OCI-LY3 (cell line): Measurements from ENCODE around the gene METTL18.

Source experiments
- EZH2phosphoT487 ChIP-seq: fragments of 200-600 bp; shearing (Covaris generic); IDR thresholded peaks from 2 replicates; pipeline ENCODE4 v1.6.1; 2018; ENCODE audit warnings: antibody characterized with exemption, mixed run types, low read depth
- TF ChIP-seq, protein P1 (sequence below): fragments of 200-600, 300-600 bp; sonication (generic); IDR thresholded peaks from 2 replicates; pipeline ENCODE4 v1.5.1; 2014; ENCODE audit warnings: antibody characterized with exemption, low read length, low read depth

DNA sequence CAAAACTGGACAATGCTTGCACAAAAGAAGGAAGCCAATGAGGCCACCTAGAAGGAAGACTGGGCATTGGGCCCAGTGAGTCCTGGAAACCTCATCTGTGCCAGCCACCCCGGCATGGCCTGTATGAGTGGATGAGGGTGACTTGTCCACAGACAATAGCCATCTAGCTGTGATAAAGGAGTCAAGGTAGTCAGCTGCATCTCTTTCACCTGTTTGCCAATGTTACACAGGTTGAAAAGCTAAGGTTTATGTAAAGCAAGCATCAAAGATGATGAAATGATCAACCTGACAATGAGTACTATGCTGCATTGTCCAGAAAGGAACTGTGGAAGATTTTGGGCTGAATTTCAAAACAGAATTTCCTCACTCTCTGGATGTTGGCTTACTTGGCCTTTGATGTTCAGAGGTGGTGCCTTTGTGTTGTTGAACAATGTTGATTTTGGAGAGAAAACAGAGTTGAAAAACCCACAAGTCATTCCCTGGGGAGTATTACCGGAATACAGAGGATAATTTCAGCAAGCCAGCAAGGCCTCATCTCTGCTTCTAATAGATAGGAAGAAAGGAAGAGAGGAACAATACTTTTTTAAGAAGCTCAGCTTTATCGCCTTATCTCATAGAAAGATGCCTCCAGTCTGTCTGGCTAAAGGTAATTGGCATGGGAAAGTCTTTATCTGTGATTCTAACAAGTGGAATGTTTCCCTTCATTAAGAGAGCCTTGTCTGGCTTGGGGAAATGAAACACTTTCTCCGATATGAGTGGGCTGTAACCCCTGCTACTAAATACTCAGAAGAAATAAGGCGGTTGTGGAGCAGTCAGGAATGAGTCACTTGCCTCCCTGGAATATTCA lies 49.5 kb downstream of the METTL18 start:
- TF ChIP-seq EZH2phosphoT487 = no peak
- TF ChIP-seq, protein P1, sequence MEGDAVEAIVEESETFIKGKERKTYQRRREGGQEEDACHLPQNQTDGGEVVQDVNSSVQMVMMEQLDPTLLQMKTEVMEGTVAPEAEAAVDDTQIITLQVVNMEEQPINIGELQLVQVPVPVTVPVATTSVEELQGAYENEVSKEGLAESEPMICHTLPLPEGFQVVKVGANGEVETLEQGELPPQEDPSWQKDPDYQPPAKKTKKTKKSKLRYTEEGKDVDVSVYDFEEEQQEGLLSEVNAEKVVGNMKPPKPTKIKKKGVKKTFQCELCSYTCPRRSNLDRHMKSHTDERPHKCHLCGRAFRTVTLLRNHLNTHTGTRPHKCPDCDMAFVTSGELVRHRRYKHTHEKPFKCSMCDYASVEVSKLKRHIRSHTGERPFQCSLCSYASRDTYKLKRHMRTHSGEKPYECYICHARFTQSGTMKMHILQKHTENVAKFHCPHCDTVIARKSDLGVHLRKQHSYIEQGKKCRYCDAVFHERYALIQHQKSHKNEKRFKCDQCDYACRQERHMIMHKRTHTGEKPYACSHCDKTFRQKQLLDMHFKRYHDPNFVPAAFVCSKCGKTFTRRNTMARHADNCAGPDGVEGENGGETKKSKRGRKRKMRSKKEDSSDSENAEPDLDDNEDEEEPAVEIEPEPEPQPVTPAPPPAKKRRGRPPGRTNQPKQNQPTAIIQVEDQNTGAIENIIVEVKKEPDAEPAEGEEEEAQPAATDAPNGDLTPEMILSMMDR = no peak
